IMR-90 (cell line): ENCODE measurements around the gene MRS2. TPM values are rescaled to one million over a fixed set of nuclear protein-coding genes. Genes with fewer than 3 reads are reported as not detected.
A peak's percentile ranks its signal among the peaks of the same experiment; 100 is the strongest.

Experiments
- ATAC-seq: fragments of 200-7000 bp; cut with Tn5 transposase; 2 replicates; pipeline ENCODE4 v1.9.1; 2020; ENCODE audit warnings: low read depth, mild to moderate bottlenecking, moderate library complexity
- BruUV-seq: library from RNA; stranded (reverse); fragments of 400-500 nt; replicated peaks from 2 replicates; lab custom pipeline; 2021; lab: Mats Ljungman, UMichigan
- CTCF ChIA-PET: fragments of 300-600 bp; formaldehyde crosslinking; extraction: SDS; loops from one replicate; lab custom pipeline; 2021; ENCODE audit warnings: antibody characterized with exemption; lab: Yijun Ruan, JAX
- POLR2A ChIA-PET: fragments of 300-600 bp; sonication (Branson Sonifier 250); formaldehyde crosslinking; loops from one replicate; lab custom pipeline; 2022; ENCODE audit warnings: antibody characterized with exemption; ENCODE audit not compliant: unreplicated experiment; lab: Charles Lee
- DNase-seq: peaks from one replicate; pipeline ENCODE4 v3.0.0; 2013
- H2AFZ ChIP-seq: replicated peaks from 2 replicates; pipeline ENCODE3; 2013; ENCODE audit warnings: low read length, mild to moderate bottlenecking; ENCODE audit not compliant: poor library complexity
- H2AK5ac ChIP-seq: 2 replicates; pipeline ENCODE4 v1.6.1; 2013; ENCODE audit warnings: low read depth, low read length, inconsistent platforms
- H2AK9ac ChIP-seq: replicated peaks from 2 replicates; pipeline ENCODE3; 2013; ENCODE audit warnings: mild to moderate bottlenecking, low read depth, low read length, moderate library complexity; ENCODE audit not compliant: poor library complexity
- H2BK120ac ChIP-seq: 2 replicates; pipeline ENCODE4 v1.6.1; 2013; ENCODE audit warnings: low read depth, low read length, inconsistent platforms
- H2BK15ac ChIP-seq: 3 replicates; pipeline ENCODE4 v1.6.1; 2013; ENCODE audit warnings: low read depth, low read length, inconsistent platforms
- H2BK20ac ChIP-seq: 2 replicates; pipeline ENCODE4 v1.6.1; 2013; ENCODE audit warnings: low read depth, mild to moderate bottlenecking, inconsistent platforms, low read length, moderate library complexity
- H2BK5ac ChIP-seq: 2 replicates; pipeline ENCODE4 v1.6.1; 2013; ENCODE audit warnings: mild to moderate bottlenecking, low read depth, low read length, inconsistent platforms; ENCODE audit not compliant: poor library complexity, severe bottlenecking
- H3K14ac ChIP-seq: replicated peaks from 2 replicates; pipeline ENCODE4 v1.6.1; 2013; ENCODE audit warnings: low read depth, low read length, inconsistent platforms
- H3K18ac ChIP-seq: 2 replicates; pipeline ENCODE4 v1.6.1; 2013; ENCODE audit warnings: low read depth, low read length, control low read depth
- H3K23ac ChIP-seq: 2 replicates; pipeline ENCODE4 v1.6.1; 2013; ENCODE audit warnings: low read depth, low read length, inconsistent platforms
- H3K27ac ChIP-seq: 2 replicates; pipeline ENCODE4 v1.5.1; 2013; ENCODE audit warnings: mild to moderate bottlenecking, control low read depth, low read length; ENCODE audit not compliant: insufficient read depth
- H3K27me3 ChIP-seq: 2 replicates; pipeline ENCODE4 v1.6.1; 2013; ENCODE audit warnings: low read length; ENCODE audit not compliant: control insufficient read depth, insufficient read depth
- H3K36me3 ChIP-seq: 2 replicates; pipeline ENCODE4 v1.6.1; 2013; ENCODE audit warnings: low read length, mixed read lengths; ENCODE audit not compliant: control insufficient read depth, insufficient read depth
- H3K4ac ChIP-seq: 2 replicates; pipeline ENCODE4 v1.6.1; 2013; ENCODE audit warnings: low read depth, low read length, inconsistent platforms
- H3K4me1 ChIP-seq: 2 replicates; pipeline ENCODE4 v1.6.1; 2013; ENCODE audit warnings: low read length, mixed read lengths; ENCODE audit not compliant: control insufficient read depth, insufficient read depth
- H3K4me2 ChIP-seq: 2 replicates; pipeline ENCODE4 v1.6.1; 2013; ENCODE audit warnings: low read depth, mild to moderate bottlenecking, control low read depth, low read length, moderate library complexity
- H3K4me3 ChIP-seq: 2 replicates; pipeline ENCODE4 v1.5.1; 2013; ENCODE audit warnings: low read depth, mild to moderate bottlenecking, control low read depth, low read length, moderate library complexity; ENCODE audit not compliant: insufficient read depth
- H3K56ac ChIP-seq: 2 replicates; pipeline ENCODE4 v1.6.1; 2013; ENCODE audit warnings: low read length, inconsistent platforms; ENCODE audit not compliant: insufficient read depth; ENCODE audit errors: extremely low read depth
- H3K79me1 ChIP-seq, 2 experiments: 2 replicates each; pipeline ENCODE4 v1.6.1; 2013; ENCODE audit warnings: low read length in 2 of 2, inconsistent platforms in 1 of 2, low read depth in 1 of 2
- H3K9ac ChIP-seq: 2 replicates; pipeline ENCODE4 v1.6.1; 2013; ENCODE audit warnings: low read depth, low read length, control low read depth
- H3K9me1 ChIP-seq: 2 replicates; pipeline ENCODE4 v1.6.1; 2013; ENCODE audit warnings: low read length, inconsistent platforms; ENCODE audit not compliant: insufficient read depth
- H3K9me3 ChIP-seq: 2 replicates; pipeline ENCODE4 v1.6.1; 2013; ENCODE audit warnings: low read length; ENCODE audit not compliant: control insufficient read depth, insufficient read depth
- H4K20me1 ChIP-seq: 2 replicates; pipeline ENCODE4 v1.6.1; 2013; ENCODE audit warnings: low read length, inconsistent platforms; ENCODE audit not compliant: insufficient read depth
- H4K5ac ChIP-seq: 2 replicates; pipeline ENCODE4 v1.6.1; 2013; ENCODE audit warnings: mild to moderate bottlenecking, low read depth, low read length, control low read depth
- H4K8ac ChIP-seq, 2 experiments: 2 replicates each; pipeline ENCODE4 v1.6.1; 2013; ENCODE audit warnings: low read depth in 2 of 2, low read length in 2 of 2, control low read depth in 1 of 2, inconsistent platforms in 1 of 2
- H4K91ac ChIP-seq: 2 replicates; pipeline ENCODE4 v1.6.1; 2013; ENCODE audit warnings: low read depth, low read length, inconsistent platforms; ENCODE audit not compliant: insufficient read depth
- BHLHE40 ChIP-seq: fragments of 150-350 bp; IDR thresholded peaks from 2 replicates; pipeline ENCODE4 v1.6.1; 2016; ENCODE audit warnings: mild to moderate bottlenecking, low read depth, low read length
- CHD1 ChIP-seq: IDR thresholded peaks from 2 replicates; pipeline ENCODE4 v1.6.1; 2012; ENCODE audit warnings: low read depth, low read length, improper control_type of control experiment
- CTCF ChIP-seq: conservative IDR thresholded peaks from 2 replicates; pipeline ENCODE4 v1.5.1; 2012; ENCODE audit warnings: mild to moderate bottlenecking, low read depth, low read length, improper control_type of control experiment
- FOS ChIP-seq: fragments of 150-350 bp; IDR thresholded peaks from 2 replicates; pipeline ENCODE4 v1.6.1; 2016; ENCODE audit warnings: low read depth, low read length
- MAFK ChIP-seq: IDR thresholded peaks from 2 replicates; pipeline ENCODE4 v1.6.1; 2012; ENCODE audit warnings: low read depth, low read length, improper control_type of control experiment
- MAZ ChIP-seq: IDR thresholded peaks from 2 replicates; pipeline ENCODE4 v1.6.1; 2012; ENCODE audit warnings: low read depth, mild to moderate bottlenecking, low read length, improper control_type of control experiment, moderate library complexity, borderline replicate concordance
- NFE2L2 ChIP-seq: fragments of 150-350 bp; IDR thresholded peaks from 2 replicates; pipeline ENCODE4 v1.6.1; 2016; ENCODE audit warnings: low read depth, mild to moderate bottlenecking, low read length
- RCOR1 ChIP-seq: IDR thresholded peaks from 2 replicates; pipeline ENCODE4 v1.6.1; 2012; ENCODE audit warnings: mild to moderate bottlenecking, low read length, improper control_type of control experiment; ENCODE audit not compliant: insufficient replicate concordance
- SMC3 ChIP-seq: fragments of 150-350 bp; IDR thresholded peaks from 2 replicates; pipeline ENCODE4 v1.6.1; 2016; ENCODE audit warnings: low read depth, mild to moderate bottlenecking, antibody characterized with exemption, low read length, moderate library complexity
- WGBS, 2 experiments: methylation state at CpG; one replicate each; pipeline versions ENCODE4 v1.1.5 to v1.1.7; 2013; ENCODE audit warnings: missing lambda C conversion rate in 2 of 2; ENCODE audit not compliant: insufficient read length in 1 of 2; ENCODE audit errors: extremely low coverage in 2 of 2; 5-methylcytosine and 5-hydroxymethylcytosine counted together
- dilution Hi-C: fragments of 300-500 bp; cut with HindIII; formaldehyde crosslinking; loops from one replicate; pipeline ENCODE4 v1.14.3; 2018; ENCODE audit warnings: low sequenced_read_pairs; ENCODE audit not compliant: unreplicated experiment
- in situ Hi-C: fragments of 300-500 bp; cut with MboI; formaldehyde crosslinking; loops from 3 replicates; pipeline ENCODE4 v1.14.3; 2019; ENCODE audit warnings: low sequenced_read_pairs, inconsistent platforms, mixed read lengths
- intact Hi-C: fragments of 100-400 bp; cut with micrococcal nuclease; formaldehyde crosslinking; loops from 2 replicates; pipeline ENCODE4 v1.10.0; 2022
- polyA plus RNA-seq, 3 experiments: library from polyadenylated mRNA; depleted of rRNA; stranded (reverse); fragments of >200 nt; gene quantifications; 2 replicates each; pipeline ENCODE4 v1.2.3, GENCODE V29; 2012; ENCODE audit warnings: low replicate concordance in 1 of 3
- total RNA-seq: library from RNA; depleted of rRNA; stranded (reverse); fragments of >200 nt; gene quantifications from 2 replicates; pipeline ENCODE4 v1.2.3, GENCODE V29; 2012
- TF ChIP-seq, protein P1 (sequence below): fragments of 150-350 bp; IDR thresholded peaks from 2 replicates; pipeline ENCODE4 v1.6.1; 2016; ENCODE audit warnings: low read depth, mild to moderate bottlenecking, low read length, moderate library complexity, borderline replicate concordance

Gene MRS2
- total and polyA plus RNA-seq, 2 of the 4 experiments (the other 2 are of a cell fraction) = 8.8 to 11.1 TPM

DNA sequence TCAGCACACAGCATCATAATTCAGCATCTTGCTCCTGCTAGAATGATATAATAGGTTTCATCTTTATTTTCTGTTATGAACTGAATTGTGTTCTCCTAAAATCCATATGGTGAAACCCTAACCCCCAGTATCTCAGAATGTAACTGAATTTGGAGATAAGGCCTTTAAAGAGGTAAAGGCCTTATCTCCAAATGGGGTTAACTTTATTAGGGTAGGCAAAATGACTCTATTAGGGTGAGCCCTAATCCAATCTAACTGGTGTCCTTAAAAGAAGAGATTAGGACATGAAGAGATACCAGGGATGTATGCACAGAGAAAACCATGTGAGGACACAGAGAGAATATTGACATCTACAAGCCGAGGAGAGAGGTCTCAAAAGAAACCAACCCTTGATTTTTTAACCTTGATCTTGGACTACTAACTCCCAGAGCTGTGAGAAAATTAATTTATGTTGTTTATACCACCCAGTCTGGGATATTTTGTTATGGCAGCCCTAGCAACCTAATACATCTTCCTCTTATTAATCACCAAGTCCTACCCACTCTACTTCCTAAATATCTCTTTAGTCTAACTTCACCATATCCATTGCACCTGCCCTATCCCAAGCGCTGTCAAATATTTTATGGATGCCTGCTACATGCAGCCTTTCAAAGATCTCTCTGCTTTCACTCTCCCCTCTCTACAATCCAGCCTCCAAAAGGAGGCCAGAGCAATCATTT is 8.5 kb upstream of the MRS2 start:
- dilution Hi-C loops (no loop called here), in situ Hi-C loops (no loop called here), intact Hi-C loops (no loop called here)
- Histone ChIP-seq H3K23ac (no peak overlapping the region), H3K9me3 (no peaks in the 10 kb centered on the region; the same call in 1 of the 2 replicates), H2BK20ac (no peak overlapping the region), H4K8ac (no peak overlapping the region), H3K4me1 (peaks cover 5% of the 10 kb centered on the region), H3K27ac (no peak overlapping the region), H2AFZ (no peak overlapping the region), H2BK5ac (peak overlapping the region; percentile 70), H4K5ac (no peak overlapping the region), H4K20me1 (no peaks in the 10 kb centered on the region), H3K9ac (no peak overlapping the region), H2AK9ac (no peak overlapping the region), H3K27me3 (no peaks in the 10 kb centered on the region), H3K56ac (no peak overlapping the region), H4K91ac (no peak overlapping the region), H3K79me1 (no peaks in the 10 kb centered on the region), H2AK5ac (no peak overlapping the region), H3K18ac (no peak overlapping the region), H2BK120ac (no peak overlapping the region), H3K4ac (no peak overlapping the region), H3K14ac (no peak overlapping the region), H2BK15ac (no peak overlapping the region), H3K4me2 (no peak overlapping the region), H3K36me3 (no peaks in the 10 kb centered on the region), H3K9me1 (no peaks in the 10 kb centered on the region), H3K4me3 (no peak overlapping the region)
- BruUV-seq = no TSS peak
- POLR2A ChIA-PET = no interaction called here
- no peak for TF ChIP-seq MAZ
- no peak for TF ChIP-seq CTCF
- no peak for TF ChIP-seq FOS
- TF ChIP-seq CHD1 = no peak
- TF ChIP-seq RCOR1 = no peak
- no peak for TF ChIP-seq SMC3
- no peak for TF ChIP-seq NFE2L2
- no peak for TF ChIP-seq MAFK
- no peak for TF ChIP-seq BHLHE40
- TF ChIP-seq, protein P1, sequence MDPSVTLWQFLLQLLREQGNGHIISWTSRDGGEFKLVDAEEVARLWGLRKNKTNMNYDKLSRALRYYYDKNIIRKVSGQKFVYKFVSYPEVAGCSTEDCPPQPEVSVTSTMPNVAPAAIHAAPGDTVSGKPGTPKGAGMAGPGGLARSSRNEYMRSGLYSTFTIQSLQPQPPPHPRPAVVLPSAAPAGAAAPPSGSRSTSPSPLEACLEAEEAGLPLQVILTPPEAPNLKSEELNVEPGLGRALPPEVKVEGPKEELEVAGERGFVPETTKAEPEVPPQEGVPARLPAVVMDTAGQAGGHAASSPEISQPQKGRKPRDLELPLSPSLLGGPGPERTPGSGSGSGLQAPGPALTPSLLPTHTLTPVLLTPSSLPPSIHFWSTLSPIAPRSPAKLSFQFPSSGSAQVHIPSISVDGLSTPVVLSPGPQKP = no peak
- DNase-seq = no peak
- CTCF ChIA-PET = no interaction called here
- ATAC-seq = no peak
- WGBS, 2 experiments = 80% methylated on average over 1 of the region's 2 CpGs; no CpG with 5 or more reads in 1 of the 2 experiments
